ENCODE results near the gene FNDC3A.
"Not testable (repeated sequence)": the region's sequence is repeated elsewhere in the genome, so short reads cannot be mapped to it uniquely, and the experiment has no call there.

The FNDC3A gene

DNA sequence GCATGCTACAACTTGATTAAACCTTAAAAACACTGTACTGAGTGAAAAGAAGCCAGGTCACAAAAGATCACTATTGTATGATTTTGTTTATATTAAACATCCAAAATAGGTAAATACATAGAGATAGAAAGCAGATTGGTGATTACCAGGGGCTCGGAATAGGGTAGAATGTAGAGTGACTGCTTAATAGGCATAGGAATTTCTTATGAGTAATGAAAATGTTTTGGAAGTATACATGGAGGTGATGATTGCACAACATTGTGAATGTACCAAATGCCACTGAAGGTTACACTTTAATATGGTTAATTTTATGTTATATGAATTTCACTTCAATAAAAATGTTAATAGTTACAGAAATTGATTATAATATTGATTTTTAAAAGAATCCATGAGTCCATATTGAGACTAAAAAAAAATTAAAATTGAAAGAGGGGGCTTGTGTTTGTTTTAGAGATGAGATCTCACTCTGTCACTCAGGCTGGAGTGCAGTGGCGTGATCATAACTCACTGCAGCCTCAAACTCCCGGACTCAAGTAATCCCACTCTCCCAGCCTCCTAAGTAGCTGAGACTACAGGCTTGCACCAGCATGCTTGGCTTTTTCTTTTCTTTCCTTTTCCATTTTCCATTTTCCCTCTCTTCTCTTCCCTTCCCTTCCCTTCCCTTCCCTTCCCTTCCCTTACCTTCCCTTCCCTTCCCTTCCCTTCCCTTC, 85.1 kb downstream of the FNDC3A start:
- Mint-ChIP-seq H3K27ac (no peak overlapping the region), H3K4me1 (ENCODE audit: low read depth in 2 of 2) (peaks cover 15% of the 10 kb centered on the region in 2 donors), H3K36me3 (ENCODE audit: insufficient read depth) (peaks cover 2% of the 10 kb centered on the region), H3K4me3 (no peak overlapping the region), H3K9me3 (no peaks in the 10 kb centered on the region), H3K27me3 (no peaks in the 10 kb centered on the region)
- no peak for ATAC-seq (replicated peaks)
- no peak for DNase-seq

DNA sequence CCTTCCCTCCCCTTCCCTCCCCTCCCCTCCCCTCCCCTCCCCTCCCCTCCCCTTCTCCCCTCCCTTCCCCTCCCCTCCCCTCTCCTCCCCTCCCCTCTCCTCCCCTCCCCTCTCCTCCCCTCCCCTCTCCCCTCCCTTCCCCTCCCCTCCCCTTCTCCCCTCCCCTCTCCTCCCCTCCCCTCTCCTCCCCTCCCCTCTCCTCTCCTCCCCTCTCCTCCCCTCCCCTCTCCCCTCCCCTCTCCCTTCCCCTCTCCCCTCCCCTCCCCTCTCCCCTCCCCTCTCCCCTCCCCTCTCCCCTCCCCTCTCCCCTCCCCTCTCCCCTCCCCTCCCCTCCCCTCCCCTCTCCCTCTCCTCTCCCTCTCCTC, 85.7 kb downstream of the FNDC3A start:
- DNase-seq; H3K9me3 Mint-ChIP-seq; H3K36me3 Mint-ChIP-seq (ENCODE audit: insufficient read depth); H3K27me3 Mint-ChIP-seq; ATAC-seq (replicated peaks); H3K27ac Mint-ChIP-seq; H3K4me3 Mint-ChIP-seq: not testable (repeated sequence)
- H3K4me1 Mint-ChIP-seq (ENCODE audit: low read depth in 2 of 2) = peaks cover 11 to 15% of the 10 kb centered on the region in 2 donors

DNA sequence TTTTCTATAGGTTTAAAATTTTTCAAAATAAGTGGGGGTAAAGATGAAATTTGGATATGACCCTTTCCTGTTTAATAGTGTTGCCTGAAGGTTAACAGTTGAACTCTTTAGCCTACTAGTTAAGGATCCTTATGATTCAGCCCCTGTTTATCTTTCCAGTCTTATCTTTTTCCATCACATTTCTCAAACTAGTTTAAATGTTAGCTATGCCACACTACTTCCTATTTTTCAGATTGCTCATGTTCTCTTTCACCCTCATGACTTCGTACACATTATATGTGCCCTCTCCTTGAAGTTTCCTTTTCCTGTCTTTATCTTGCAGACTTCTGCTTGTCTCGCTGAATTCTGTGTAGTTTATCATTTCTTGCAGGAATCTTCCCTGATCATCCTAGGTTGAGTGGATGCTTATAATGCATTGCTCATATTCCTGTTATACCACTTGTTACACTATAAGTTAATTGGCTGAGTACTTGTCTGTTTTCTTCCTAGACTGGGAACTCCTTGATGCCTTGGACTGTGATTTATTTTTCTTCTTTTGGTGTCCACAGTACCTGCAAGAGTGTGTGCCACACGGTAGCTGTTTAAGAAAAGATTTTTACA, 86.7 kb downstream of the FNDC3A start:
- H3K4me3 Mint-ChIP-seq = no peak overlapping the region
- H3K36me3 Mint-ChIP-seq (ENCODE audit: insufficient read depth) = peaks cover 5% of the 10 kb centered on the region
- ATAC-seq (replicated peaks) = no peak
- no peaks in the 10 kb centered on the region for H3K9me3 Mint-ChIP-seq
- no peaks in the 10 kb centered on the region for H3K27me3 Mint-ChIP-seq
- H3K4me1 Mint-ChIP-seq (ENCODE audit: low read depth in 2 of 2) = peaks cover 6 to 15% of the 10 kb centered on the region in 2 donors
- peak overlapping the region in 1 of 2 donors; percentile 5 for H3K27ac Mint-ChIP-seq
- no peak for DNase-seq

DNA sequence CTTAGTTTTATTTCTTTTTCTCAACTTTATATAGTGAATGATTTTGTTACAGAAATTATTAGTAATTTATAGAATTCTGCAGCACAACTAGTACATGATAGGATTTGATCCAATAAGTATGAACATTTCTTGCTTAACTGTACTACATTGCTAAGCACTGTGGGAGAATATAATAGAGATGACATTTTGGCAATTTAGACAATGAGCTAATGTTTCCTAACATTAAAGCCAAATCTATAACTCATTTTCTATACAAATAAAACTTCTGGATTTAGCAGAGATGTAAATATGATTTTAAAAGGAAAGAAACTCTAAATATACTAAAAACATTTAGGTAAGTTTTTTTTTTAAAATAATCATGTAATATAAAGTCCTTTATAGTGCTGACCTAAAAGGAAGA, 87.3 kb downstream of the FNDC3A start:
- no peak for DNase-seq
- no peak overlapping the region for H3K4me3 Mint-ChIP-seq
- H3K9me3 Mint-ChIP-seq = no peaks in the 10 kb centered on the region
- H3K27me3 Mint-ChIP-seq = no peaks in the 10 kb centered on the region
- H3K4me1 Mint-ChIP-seq (ENCODE audit: low read depth in 2 of 2) = peaks cover 5 to 12% of the 10 kb centered on the region in 2 donors
- H3K36me3 Mint-ChIP-seq (ENCODE audit: insufficient read depth) = peaks cover 7% of the 10 kb centered on the region
- no peak for ATAC-seq (replicated peaks)
- H3K27ac Mint-ChIP-seq = peak overlapping the region in 1 of 2 donors; percentile 5

DNA sequence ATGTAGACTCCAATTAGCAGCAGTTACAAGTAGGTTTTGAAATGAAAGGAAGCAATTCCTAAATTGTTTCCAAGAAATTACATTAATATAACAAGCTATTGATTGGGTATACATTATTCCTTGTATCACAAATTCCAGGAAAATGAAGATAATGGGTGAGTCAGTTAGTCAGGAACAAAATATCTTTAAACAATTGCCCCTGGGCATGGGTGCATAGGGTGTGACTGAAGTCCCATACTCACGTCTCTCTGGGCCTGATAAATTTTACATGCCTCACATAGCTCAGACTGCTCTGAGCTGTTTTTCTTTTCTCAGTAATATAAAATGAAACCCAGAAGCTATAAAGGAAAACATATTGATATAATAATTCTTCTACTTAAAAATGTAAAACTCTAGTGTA, 87.8 kb downstream of the FNDC3A start:
- peaks cover 5 to 11% of the 10 kb centered on the region in 2 donors for H3K4me1 Mint-ChIP-seq (ENCODE audit: low read depth in 2 of 2)
- ATAC-seq (replicated peaks) (no peak), DNase-seq (no peak)
- H3K4me3 Mint-ChIP-seq = no peak overlapping the region
- H3K27ac Mint-ChIP-seq = no peak overlapping the region
- no peaks in the 10 kb centered on the region for H3K9me3 Mint-ChIP-seq
- H3K27me3 Mint-ChIP-seq = no peaks in the 10 kb centered on the region
- H3K36me3 Mint-ChIP-seq (ENCODE audit: insufficient read depth) = peaks cover 8% of the 10 kb centered on the region

DNA sequence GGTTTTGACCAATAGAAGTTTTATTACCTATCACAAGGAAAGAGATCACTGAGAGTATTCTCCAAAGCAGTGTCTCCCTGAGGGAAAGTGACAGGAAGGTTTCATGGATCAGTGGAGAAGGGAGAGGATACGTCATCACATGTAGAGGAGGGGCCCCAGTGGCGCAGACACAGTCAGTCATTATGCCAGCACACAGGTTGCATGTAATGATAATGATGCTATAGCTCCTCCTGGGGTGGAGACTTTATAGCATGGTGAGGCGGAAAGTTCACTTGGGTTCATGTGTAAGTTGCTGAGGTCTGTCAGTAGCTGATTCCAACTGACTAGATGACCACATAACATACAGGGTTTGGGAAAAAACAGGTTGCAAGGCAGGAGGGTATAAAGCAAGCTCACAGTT, 88.8 kb downstream of the FNDC3A start:
- Mint-ChIP-seq H3K4me1 (ENCODE audit: low read depth in 2 of 2) (peaks cover 5 to 11% of the 10 kb centered on the region in 2 donors), H3K4me3 (no peak overlapping the region), H3K36me3 (ENCODE audit: insufficient read depth) (peaks cover 8% of the 10 kb centered on the region), H3K27me3 (no peaks in the 10 kb centered on the region), H3K27ac (no peak overlapping the region), H3K9me3 (no peaks in the 10 kb centered on the region)
- no peak for ATAC-seq (replicated peaks)
- no peak for DNase-seq

DNA sequence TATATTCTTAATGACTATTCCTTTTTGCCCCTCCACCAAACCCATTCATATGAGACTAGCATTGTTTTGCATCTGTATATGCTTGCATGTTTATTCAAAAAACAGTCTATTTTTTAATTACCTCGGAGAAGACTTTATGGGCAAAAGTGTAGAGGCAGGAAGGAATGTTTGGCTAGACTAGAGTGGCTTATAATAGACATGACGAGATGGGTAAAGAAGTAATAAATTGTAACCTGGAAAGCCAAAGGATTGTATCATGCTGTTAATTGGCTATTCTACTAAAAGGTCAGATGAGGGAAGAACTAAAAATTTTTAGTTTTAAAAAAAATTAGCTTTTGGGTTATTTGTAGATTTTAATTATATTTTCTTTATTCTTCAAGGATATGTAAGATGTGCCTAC, 91.1 kb downstream of the FNDC3A start:
- peaks cover 5 to 12% of the 10 kb centered on the region in 2 donors for H3K4me1 Mint-ChIP-seq (ENCODE audit: low read depth in 2 of 2)
- no peaks in the 10 kb centered on the region for H3K9me3 Mint-ChIP-seq
- H3K4me3 Mint-ChIP-seq = no peak overlapping the region
- no peak overlapping the region for H3K27ac Mint-ChIP-seq
- ATAC-seq (replicated peaks) (no peak), DNase-seq (no peak)
- no peaks in the 10 kb centered on the region for H3K27me3 Mint-ChIP-seq
- H3K36me3 Mint-ChIP-seq (ENCODE audit: insufficient read depth) = peaks cover 9% of the 10 kb centered on the region

DNA sequence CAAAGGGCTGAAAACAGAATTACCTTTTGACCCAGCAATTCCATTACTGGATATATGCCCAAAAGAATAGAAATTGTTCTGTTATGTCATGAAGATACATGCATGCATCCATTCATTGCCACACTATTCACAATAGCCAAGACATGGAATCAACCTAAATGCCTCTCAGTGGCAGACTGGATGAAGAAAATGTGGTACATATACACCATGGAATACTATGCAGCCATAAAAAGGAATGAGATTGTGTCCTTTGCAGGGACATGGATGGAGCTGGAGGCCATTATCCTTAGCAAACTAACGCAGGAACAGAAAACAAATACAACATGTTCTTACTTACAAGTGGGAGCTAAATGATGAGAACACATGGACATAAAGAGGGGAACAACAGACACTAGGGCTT, 92.8 kb downstream of the FNDC3A start:
- not testable (repeated sequence) for H3K4me1 Mint-ChIP-seq (ENCODE audit: low read depth in 2 of 2); H3K9me3 Mint-ChIP-seq; H3K4me3 Mint-ChIP-seq; H3K36me3 Mint-ChIP-seq (ENCODE audit: insufficient read depth); H3K27me3 Mint-ChIP-seq; ATAC-seq (replicated peaks); H3K27ac Mint-ChIP-seq; DNase-seq

DNA sequence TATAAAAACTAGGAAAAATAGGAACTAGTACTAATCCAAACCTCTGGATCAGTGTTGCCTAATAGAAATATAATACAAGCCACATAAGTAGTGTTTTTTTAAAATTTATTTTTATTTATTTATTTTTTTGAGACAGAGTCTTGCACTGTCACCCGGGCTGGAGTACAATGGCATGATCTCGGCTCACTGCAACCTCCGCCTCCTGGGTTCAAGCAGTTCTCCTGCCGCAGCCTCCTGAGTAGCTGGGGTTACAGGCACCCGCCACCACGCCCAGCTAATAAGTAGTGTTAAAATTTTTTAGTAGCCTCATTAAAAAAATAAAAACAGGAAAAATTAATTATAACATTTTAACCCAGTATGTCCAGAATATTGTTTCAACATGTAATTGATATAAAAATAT, 94.3 kb downstream of the FNDC3A start:
- not testable (repeated sequence) for H3K9me3 Mint-ChIP-seq; H3K4me3 Mint-ChIP-seq; DNase-seq; H3K27me3 Mint-ChIP-seq; H3K4me1 Mint-ChIP-seq (ENCODE audit: low read depth in 2 of 2); H3K36me3 Mint-ChIP-seq (ENCODE audit: insufficient read depth); H3K27ac Mint-ChIP-seq; ATAC-seq (replicated peaks)

DNA sequence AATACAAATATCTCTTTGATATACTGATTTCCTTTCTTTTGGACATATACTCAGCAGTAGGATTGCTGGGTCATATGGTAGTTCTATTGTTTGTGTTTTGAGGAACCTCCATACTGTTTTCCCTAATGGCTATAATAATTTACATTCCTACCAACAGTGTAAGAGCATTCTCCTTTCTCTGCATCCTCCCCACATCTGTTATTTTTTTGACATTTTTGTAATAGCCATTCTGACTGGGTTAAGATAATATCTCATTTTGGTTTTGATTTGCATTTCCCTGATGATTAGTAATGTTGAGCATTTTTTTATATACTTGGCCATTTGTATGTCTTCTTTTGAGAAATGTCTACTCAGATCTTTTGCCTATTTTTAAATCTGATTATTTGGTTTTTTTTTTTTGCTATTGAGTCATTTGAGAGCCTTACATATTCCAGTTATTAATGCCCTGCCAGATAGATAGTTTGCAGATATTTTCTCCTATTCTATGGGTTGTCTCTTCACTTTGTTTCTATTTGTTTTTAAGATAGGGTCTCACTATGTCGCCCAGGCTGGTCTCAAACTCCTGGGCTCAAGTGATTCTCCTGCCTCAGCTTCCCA, 95.7 kb downstream of the FNDC3A start:
- no peak for DNase-seq
- H3K27me3 Mint-ChIP-seq = no peaks in the 10 kb centered on the region
- ATAC-seq (replicated peaks) = no peak
- peaks cover 3 to 9% of the 10 kb centered on the region in 2 donors for H3K4me1 Mint-ChIP-seq (ENCODE audit: low read depth in 2 of 2)
- peaks cover 9% of the 10 kb centered on the region for H3K36me3 Mint-ChIP-seq (ENCODE audit: insufficient read depth)
- no peak overlapping the region for H3K4me3 Mint-ChIP-seq
- no peaks in the 10 kb centered on the region for H3K9me3 Mint-ChIP-seq
- no peak overlapping the region for H3K27ac Mint-ChIP-seq

DNA sequence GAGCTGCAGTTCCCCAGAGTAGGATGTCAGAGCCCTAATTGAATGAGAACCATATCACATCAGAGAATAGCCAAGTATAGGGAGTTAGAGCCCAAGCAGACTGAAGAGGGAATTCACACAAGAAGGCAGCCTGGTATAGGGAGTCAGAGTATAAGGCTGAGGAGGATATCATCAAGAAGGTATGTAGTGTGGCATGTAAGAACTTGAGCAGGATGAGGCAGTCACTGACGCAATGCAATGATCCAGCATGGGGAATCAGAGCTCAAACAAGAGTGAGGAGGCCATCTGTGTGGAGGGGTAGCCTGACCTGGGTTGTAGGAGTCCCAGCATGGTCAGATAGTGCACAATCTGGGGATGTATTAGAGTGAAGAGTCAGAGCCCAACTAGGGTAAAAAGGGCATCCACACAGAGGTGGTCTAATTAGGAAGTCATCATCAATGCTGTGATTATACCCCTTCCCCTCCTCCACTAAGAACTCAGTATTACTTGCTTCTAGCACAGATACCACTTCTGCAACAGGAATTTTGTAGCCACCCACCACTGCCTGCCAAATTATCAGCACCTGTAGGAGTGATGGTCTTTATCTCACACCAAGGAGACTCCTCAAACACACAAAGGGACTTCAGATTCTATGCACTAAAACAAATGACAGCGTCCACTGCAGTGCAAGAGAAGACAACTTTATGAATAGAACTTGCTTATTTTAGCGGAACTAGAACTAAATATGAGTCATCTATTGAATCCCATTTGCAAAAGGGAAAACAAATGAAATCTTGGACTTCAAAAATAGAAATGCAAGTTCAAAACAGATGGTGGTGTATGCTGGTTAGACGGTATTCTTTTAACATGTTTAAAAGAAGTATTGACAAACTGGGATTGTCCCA, 107.2 kb downstream of the FNDC3A start:
- no peak overlapping the region for H3K4me3 Mint-ChIP-seq
- no peaks in the 10 kb centered on the region for H3K27me3 Mint-ChIP-seq
- H3K9me3 Mint-ChIP-seq = no peaks in the 10 kb centered on the region
- DNase-seq = no peak
- ATAC-seq (replicated peaks) = no peak
- no peak overlapping the region for H3K27ac Mint-ChIP-seq
- peaks cover 5% of the 10 kb centered on the region for H3K36me3 Mint-ChIP-seq (ENCODE audit: insufficient read depth)
- peaks cover 8 to 11% of the 10 kb centered on the region in 2 donors for H3K4me1 Mint-ChIP-seq (ENCODE audit: low read depth in 2 of 2)

DNA sequence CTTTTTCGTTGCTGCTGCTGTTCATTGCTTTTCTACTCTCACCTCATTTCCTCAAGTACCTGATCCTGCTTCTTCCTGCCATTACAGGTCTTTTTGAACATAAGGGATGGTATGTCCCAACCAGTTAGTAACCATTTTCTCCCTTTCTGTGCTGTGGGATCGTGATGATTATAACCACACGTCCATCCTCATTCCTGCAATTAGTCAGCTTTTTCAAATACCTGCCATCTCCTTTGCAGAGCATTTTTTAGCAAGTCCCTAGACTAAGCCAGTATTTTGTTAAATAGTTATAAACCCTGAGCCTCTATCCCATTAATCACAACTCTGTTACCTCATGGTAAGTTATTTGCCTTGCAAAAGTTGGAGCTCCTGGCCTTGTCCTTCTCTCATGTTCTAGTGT, 109.2 kb downstream of the FNDC3A start:
- H3K27ac Mint-ChIP-seq = no peak overlapping the region
- ATAC-seq (replicated peaks) = no peak
- peaks cover 8 to 10% of the 10 kb centered on the region in 2 donors for H3K4me1 Mint-ChIP-seq (ENCODE audit: low read depth in 2 of 2)
- DNase-seq = no peak
- no peaks in the 10 kb centered on the region for H3K9me3 Mint-ChIP-seq
- H3K36me3 Mint-ChIP-seq (ENCODE audit: insufficient read depth) = peaks cover 5% of the 10 kb centered on the region
- H3K4me3 Mint-ChIP-seq = no peak overlapping the region
- no peaks in the 10 kb centered on the region for H3K27me3 Mint-ChIP-seq

DNA sequence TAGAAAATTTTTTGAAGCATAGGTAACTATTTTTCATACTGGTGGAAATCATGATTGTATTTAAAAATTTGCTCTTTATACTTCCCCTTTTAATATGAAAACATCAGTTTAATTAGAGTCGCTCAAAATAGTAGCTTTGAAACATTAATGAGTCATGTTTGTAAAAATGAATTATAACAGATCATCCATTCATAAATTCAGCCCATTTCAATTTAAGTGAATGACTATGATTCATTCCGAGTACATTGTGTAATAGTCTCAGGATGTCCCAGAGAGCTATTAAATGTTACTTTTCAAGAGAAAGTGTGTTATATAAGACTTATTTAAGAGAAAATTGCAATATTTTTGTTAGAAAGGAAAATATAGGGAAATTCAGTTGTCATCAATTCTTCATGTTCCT, 111.0 kb downstream of the FNDC3A start:
- H3K9me3 Mint-ChIP-seq = no peaks in the 10 kb centered on the region
- H3K27ac Mint-ChIP-seq = no peak overlapping the region
- peaks cover 3% of the 10 kb centered on the region for H3K36me3 Mint-ChIP-seq (ENCODE audit: insufficient read depth)
- H3K27me3 Mint-ChIP-seq = no peaks in the 10 kb centered on the region
- DNase-seq (no peak), ATAC-seq (replicated peaks) (no peak)
- H3K4me3 Mint-ChIP-seq = no peak overlapping the region
- H3K4me1 Mint-ChIP-seq (ENCODE audit: low read depth in 2 of 2) = peaks cover 8 to 12% of the 10 kb centered on the region in 2 donors

All from effector memory CD8-positive, alpha-beta T cell (primary cell).